GM12878 (cell line): ENCODE data around the gene ANKRD6.

Experiments
- CEBPB ChIP-seq, 2 experiments: fragments of 150-350 bp in 1 of 2; IDR thresholded peaks; 2 replicates each; pipeline ENCODE4 v1.6.1; 2012 to 2014; ENCODE audit warnings: low read depth in 2 of 2, low read length in 2 of 2, borderline replicate concordance in 1 of 2, inconsistent platforms in 1 of 2
- CHD4 ChIP-seq: fragments of 200-600 bp; sonication (generic); IDR thresholded peaks from 2 replicates; pipeline ENCODE4 v1.6.1; 2016; ENCODE audit warnings: mild to moderate bottlenecking
- FOS ChIP-seq: IDR thresholded peaks from 3 replicates; pipeline ENCODE4 v1.6.1; 2011; ENCODE audit warnings: borderline replicate concordance; ENCODE audit not compliant: insufficient read length; ENCODE audit errors: extremely low read depth
- MYC ChIP-seq: IDR thresholded peaks from 2 replicates; pipeline ENCODE4 v1.6.1; 2011; ENCODE audit warnings: mild to moderate bottlenecking, low read length, moderate library complexity, inconsistent platforms; ENCODE audit not compliant: insufficient read depth, insufficient replicate concordance, insufficient read length, severe bottlenecking
- NRF1 ChIP-seq: conservative IDR thresholded peaks from 2 replicates; pipeline ENCODE4 v1.6.1; 2011; ENCODE audit warnings: mild to moderate bottlenecking, low read depth, low read length, improper control_type of control experiment
- SUPT20H ChIP-seq: IDR thresholded peaks from 2 replicates; pipeline ENCODE4 v1.6.1; 2011; ENCODE audit warnings: low read depth, mild to moderate bottlenecking, low read length, moderate library complexity, borderline replicate concordance; ENCODE audit not compliant: control insufficient read depth
- TAF1 ChIP-seq: IDR thresholded peaks from 2 replicates; pipeline ENCODE4 v1.6.1; 2011; ENCODE audit warnings: mild to moderate bottlenecking, low read depth, low read length, borderline replicate concordance
- TBL1XR1 ChIP-seq: IDR thresholded peaks from 2 replicates; pipeline ENCODE4 v1.6.1; 2012; ENCODE audit warnings: low read depth, low read length, improper control_type of control experiment
- TCF7 ChIP-seq: IDR thresholded peaks from 2 replicates; pipeline ENCODE4 v1.6.1; 2014; ENCODE audit warnings: antibody characterized with exemption, borderline replicate concordance
- TF ChIP-seq, protein P1 (sequence below): fragments of 450-650 bp; IDR thresholded peaks from 2 replicates; pipeline ENCODE4 v1.6.1; 2017; ENCODE audit warnings: mild to moderate bottlenecking
- TF ChIP-seq, protein P2 (sequence below): fragments of 450-650 bp; IDR thresholded peaks from 2 replicates; pipeline ENCODE4 v1.6.1; 2016; ENCODE audit warnings: mild to moderate bottlenecking, moderate library complexity, borderline replicate concordance
- TF ChIP-seq, protein P3 (sequence below), 3 experiments: IDR thresholded peaks in 2 of 3; conservative IDR thresholded peaks in 1 of 3; 2 replicates each; pipeline ENCODE4 v1.5.1; 2011; ENCODE audit warnings: low read depth in 3 of 3, low read length in 3 of 3, mild to moderate bottlenecking in 3 of 3, control low read depth in 2 of 3, moderate library complexity in 2 of 3, inconsistent platforms in 1 of 3, mixed read lengths in 1 of 3; ENCODE audit not compliant: control insufficient read depth in 2 of 3, insufficient read depth in 1 of 3; ENCODE audit errors: extremely low read depth in 1 of 3

DNA sequence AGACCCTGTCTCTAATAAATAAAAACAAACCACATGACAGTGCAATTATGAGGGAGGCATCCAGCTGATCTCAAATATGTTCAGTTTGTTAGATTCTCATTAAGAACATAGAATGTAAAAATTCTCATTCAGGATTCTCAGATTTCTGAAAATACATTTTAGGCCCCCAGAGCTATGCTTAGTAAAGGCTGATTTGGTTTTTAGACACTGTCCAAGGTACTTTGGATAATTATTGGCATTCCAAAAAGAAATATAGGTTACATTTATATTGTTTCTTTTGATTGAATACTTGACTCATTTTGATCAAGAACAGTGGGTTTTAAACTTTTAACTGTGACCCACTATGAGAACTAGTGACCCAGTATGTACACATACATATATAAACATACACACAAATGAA, 55.5 kb downstream of the ANKRD6 start:
- TF ChIP-seq, protein P1, sequence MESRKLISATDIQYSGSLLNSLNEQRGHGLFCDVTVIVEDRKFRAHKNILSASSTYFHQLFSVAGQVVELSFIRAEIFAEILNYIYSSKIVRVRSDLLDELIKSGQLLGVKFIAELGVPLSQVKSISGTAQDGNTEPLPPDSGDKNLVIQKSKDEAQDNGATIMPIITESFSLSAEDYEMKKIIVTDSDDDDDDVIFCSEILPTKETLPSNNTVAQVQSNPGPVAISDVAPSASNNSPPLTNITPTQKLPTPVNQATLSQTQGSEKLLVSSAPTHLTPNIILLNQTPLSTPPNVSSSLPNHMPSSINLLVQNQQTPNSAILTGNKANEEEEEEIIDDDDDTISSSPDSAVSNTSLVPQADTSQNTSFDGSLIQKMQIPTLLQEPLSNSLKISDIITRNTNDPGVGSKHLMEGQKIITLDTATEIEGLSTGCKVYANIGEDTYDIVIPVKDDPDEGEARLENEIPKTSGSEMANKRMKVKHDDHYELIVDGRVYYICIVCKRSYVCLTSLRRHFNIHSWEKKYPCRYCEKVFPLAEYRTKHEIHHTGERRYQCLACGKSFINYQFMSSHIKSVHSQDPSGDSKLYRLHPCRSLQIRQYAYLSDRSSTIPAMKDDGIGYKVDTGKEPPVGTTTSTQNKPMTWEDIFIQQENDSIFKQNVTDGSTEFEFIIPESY: no peak
- TF ChIP-seq, protein P2, sequence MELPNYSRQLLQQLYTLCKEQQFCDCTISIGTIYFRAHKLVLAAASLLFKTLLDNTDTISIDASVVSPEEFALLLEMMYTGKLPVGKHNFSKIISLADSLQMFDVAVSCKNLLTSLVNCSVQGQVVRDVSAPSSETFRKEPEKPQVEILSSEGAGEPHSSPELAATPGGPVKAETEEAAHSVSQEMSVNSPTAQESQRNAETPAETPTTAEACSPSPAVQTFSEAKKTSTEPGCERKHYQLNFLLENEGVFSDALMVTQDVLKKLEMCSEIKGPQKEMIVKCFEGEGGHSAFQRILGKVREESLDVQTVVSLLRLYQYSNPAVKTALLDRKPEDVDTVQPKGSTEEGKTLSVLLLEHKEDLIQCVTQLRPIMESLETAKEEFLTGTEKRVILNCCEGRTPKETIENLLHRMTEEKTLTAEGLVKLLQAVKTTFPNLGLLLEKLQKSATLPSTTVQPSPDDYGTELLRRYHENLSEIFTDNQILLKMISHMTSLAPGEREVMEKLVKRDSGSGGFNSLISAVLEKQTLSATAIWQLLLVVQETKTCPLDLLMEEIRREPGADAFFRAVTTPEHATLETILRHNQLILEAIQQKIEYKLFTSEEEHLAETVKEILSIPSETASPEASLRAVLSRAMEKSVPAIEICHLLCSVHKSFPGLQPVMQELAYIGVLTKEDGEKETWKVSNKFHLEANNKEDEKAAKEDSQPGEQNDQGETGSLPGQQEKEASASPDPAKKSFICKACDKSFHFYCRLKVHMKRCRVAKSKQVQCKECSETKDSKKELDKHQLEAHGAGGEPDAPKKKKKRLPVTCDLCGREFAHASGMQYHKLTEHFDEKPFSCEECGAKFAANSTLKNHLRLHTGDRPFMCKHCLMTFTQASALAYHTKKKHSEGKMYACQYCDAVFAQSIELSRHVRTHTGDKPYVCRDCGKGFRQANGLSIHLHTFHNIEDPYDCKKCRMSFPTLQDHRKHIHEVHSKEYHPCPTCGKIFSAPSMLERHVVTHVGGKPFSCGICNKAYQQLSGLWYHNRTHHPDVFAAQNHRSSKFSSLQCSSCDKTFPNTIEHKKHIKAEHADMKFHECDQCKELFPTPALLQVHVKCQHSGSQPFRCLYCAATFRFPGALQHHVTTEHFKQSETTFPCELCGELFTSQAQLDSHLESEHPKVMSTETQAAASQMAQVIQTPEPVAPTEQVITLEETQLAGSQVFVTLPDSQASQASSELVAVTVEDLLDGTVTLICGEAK: no peak
- TF ChIP-seq CHD4: no peak
- no peak for TF ChIP-seq MYC
- TF ChIP-seq CEBPB (IDR thresholded peaks at IDR 0.05; ENCODE audit: borderline replicate concordance in 1 of 2, low read depth in 2 of 2, low read length in 2 of 2): no peak
- no peak for TF ChIP-seq TCF7
- TF ChIP-seq TAF1: no peak
- TF ChIP-seq, protein P3, sequence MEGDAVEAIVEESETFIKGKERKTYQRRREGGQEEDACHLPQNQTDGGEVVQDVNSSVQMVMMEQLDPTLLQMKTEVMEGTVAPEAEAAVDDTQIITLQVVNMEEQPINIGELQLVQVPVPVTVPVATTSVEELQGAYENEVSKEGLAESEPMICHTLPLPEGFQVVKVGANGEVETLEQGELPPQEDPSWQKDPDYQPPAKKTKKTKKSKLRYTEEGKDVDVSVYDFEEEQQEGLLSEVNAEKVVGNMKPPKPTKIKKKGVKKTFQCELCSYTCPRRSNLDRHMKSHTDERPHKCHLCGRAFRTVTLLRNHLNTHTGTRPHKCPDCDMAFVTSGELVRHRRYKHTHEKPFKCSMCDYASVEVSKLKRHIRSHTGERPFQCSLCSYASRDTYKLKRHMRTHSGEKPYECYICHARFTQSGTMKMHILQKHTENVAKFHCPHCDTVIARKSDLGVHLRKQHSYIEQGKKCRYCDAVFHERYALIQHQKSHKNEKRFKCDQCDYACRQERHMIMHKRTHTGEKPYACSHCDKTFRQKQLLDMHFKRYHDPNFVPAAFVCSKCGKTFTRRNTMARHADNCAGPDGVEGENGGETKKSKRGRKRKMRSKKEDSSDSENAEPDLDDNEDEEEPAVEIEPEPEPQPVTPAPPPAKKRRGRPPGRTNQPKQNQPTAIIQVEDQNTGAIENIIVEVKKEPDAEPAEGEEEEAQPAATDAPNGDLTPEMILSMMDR (IDR thresholded peaks at IDR 0.05 in 2 of 3, conservative IDR thresholded peaks at IDR 0.05 in 1 of 3; ENCODE audit: control insufficient read depth in 2 of 3, extremely low read depth in 1 of 3, insufficient read depth in 1 of 3, low read depth in 3 of 3, low read length in 3 of 3): no peak
- TF ChIP-seq FOS: no peak
- no peak for TF ChIP-seq TBL1XR1
- no peak for TF ChIP-seq NRF1
- no peak for TF ChIP-seq SUPT20H
